Measurements from ENCODE around the gene ATXN7. TPM values are rescaled to one million over a fixed set of nuclear protein-coding genes. Genes with fewer than 3 reads are reported as not detected.

The ATXN7 gene
- total RNA-seq, 4 donors from 2014 or later, result 44.8 to 113 (median 51.0) TPM

DNA sequence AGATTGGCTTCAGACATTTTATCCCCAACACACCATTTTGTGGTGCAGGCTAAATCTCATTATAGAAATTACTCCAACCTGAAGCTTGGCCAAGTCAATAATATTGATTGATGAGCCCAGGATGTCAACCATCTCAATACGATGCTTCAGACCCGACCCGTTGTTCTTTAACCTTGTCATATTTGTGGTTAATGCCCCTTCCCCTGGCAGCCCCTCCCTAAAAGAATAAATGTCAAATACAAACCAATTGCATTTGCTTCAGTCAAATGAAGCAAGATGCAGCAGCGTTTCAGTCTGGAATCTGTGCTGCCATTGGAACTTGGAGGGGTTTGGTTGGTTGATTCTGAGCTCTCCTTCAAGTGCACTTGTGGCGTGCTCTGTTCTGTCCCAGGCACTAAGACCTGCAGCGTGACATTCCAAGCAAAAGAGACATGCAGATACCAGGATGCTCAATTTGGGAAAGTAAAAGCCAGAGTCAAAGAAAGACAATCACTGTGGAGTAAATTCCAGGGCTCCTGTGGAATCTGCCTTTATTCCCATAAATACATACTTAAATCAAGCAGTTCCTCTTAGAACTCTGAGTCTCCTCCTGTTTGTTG is 183.4 kb downstream of the ATXN7 start:
- peaks cover under 1% of the 10 kb centered on the region for H3K27me3 ChIP-seq
- in situ Hi-C loops (cut with MboI; ENCODE audit: low pct_ligation_motif_present in 1 of 4, low pct_unique_long_range_greater_than_20kb in 1 of 4, low sequenced_read_pairs in 3 of 4) (loop anchor here in 1 of 4 donors (25.0 kb wide), 1 partner anchor 215 kb away; no protein-coding TSS in a partner anchor), intact Hi-C loops (cut with DNase I; ENCODE audit: low total_unique reads) (no loop called here)
- TF ChIP-seq POLR2A (IDR thresholded peaks at IDR 0.05) (no peak), EP300 (IDR thresholded peaks at IDR 0.05; ENCODE audit: low read depth) (no peak)
- TF ChIP-seq, protein P1, sequence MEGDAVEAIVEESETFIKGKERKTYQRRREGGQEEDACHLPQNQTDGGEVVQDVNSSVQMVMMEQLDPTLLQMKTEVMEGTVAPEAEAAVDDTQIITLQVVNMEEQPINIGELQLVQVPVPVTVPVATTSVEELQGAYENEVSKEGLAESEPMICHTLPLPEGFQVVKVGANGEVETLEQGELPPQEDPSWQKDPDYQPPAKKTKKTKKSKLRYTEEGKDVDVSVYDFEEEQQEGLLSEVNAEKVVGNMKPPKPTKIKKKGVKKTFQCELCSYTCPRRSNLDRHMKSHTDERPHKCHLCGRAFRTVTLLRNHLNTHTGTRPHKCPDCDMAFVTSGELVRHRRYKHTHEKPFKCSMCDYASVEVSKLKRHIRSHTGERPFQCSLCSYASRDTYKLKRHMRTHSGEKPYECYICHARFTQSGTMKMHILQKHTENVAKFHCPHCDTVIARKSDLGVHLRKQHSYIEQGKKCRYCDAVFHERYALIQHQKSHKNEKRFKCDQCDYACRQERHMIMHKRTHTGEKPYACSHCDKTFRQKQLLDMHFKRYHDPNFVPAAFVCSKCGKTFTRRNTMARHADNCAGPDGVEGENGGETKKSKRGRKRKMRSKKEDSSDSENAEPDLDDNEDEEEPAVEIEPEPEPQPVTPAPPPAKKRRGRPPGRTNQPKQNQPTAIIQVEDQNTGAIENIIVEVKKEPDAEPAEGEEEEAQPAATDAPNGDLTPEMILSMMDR (IDR thresholded peaks at IDR 0.05), result no peak
- H3K4me3 ChIP-seq, result no peak overlapping the region
- no peaks in the 10 kb centered on the region for H3K9me3 ChIP-seq
- no peak for DNase-seq
- no peaks in the 10 kb centered on the region for H3K36me3 ChIP-seq
- no peak overlapping the region for H3K27ac ChIP-seq
- H3K4me1 ChIP-seq, result no peaks in the 10 kb centered on the region
- WGBS, 2 donors (ENCODE audit: low coverage in 1 of 2), result 50 to 70% methylated on average over 6 of the region's 6 CpGs

DNA sequence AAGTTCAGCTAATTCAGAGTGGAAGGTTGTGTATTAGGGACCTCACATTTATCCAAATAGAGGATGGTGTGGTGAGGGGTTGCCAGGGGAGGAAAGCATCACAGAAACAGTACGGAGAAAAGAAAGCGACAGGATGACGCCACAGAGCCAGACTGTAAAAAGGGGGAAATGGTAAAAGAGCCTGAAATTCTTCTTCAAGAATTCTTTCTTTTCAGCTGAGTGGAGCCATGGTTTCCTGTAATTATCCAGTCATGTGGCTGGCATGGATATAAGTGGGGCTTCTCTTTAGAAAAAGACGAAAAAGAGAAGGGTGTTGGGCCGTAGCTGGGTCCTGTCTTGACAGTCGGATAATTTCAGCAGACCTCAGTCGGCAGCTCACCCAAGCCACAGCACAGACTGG is 184.1 kb downstream of the ATXN7 start:
- H3K36me3 ChIP-seq, result no peaks in the 10 kb centered on the region
- no peaks in the 10 kb centered on the region for H3K27me3 ChIP-seq
- TF ChIP-seq POLR2A (IDR thresholded peaks at IDR 0.05) (no peak), POLR2AphosphoS5 (IDR thresholded peaks at IDR 0.05) (no peak), EP300 (IDR thresholded peaks at IDR 0.05; ENCODE audit: low read depth) (no peak)
- TF ChIP-seq, protein P1 (IDR thresholded peaks at IDR 0.05), result no peak
- in situ Hi-C loops (cut with MboI; ENCODE audit: low pct_ligation_motif_present in 1 of 4, low pct_unique_long_range_greater_than_20kb in 1 of 4, low sequenced_read_pairs in 3 of 4), result loop anchor here in 1 of 4 donors (25.0 kb wide), 1 partner anchor 215 kb away; no protein-coding TSS in a partner anchor
- intact Hi-C loops (cut with DNase I; ENCODE audit: low total_unique reads), result no loop called here
- no peak for DNase-seq
- H3K9me3 ChIP-seq, result no peaks in the 10 kb centered on the region
- H3K4me1 ChIP-seq, result no peaks in the 10 kb centered on the region
- no peak overlapping the region for H3K27ac ChIP-seq
- 81 to 83% methylated on average over 6 to 7 of the region's 7 CpGs for WGBS, 2 donors (ENCODE audit: low coverage in 1 of 2)
- no peak overlapping the region for H3K4me3 ChIP-seq

- in situ Hi-C loops (cut with MboI; ENCODE audit: low pct_ligation_motif_present in 1 of 4, low pct_unique_long_range_greater_than_20kb in 1 of 4, low sequenced_read_pairs in 3 of 4), result loop anchor here in 1 of 4 donors (25.0 kb wide), 1 partner anchor 214 kb away; no protein-coding TSS in a partner anchor
- Histone ChIP-seq H3K36me3 (no peaks in the 10 kb centered on the region), H3K27me3 (no peaks in the 10 kb centered on the region), H3K27ac (no peak overlapping the region), H3K4me3 (no peak overlapping the region), H3K4me1 (no peaks in the 10 kb centered on the region), H3K9me3 (no peaks in the 10 kb centered on the region)
- intact Hi-C loops (cut with DNase I; ENCODE audit: low total_unique reads), result no loop called here
- TF ChIP-seq EP300 (IDR thresholded peaks at IDR 0.05; ENCODE audit: low read depth) (no peak), POLR2A (IDR thresholded peaks at IDR 0.05) (no peak), POLR2AphosphoS5 (IDR thresholded peaks at IDR 0.05) (no peak)
- TF ChIP-seq, protein P1 (IDR thresholded peaks at IDR 0.05), result no peak
- DNase-seq, result no peak
- 25 to 47% methylated on average over 2 to 3 of the region's 3 CpGs for WGBS, 2 donors (ENCODE audit: low coverage in 1 of 2)
Measured at GRCh38 chr3:64048631-64049061, 185.0 kb downstream of the ATXN7 start.

GRCh38 chr3:64049136-64049535 is 185.5 kb downstream of the ATXN7 start:
- in situ Hi-C loops (cut with MboI; ENCODE audit: low pct_ligation_motif_present in 1 of 4, low pct_unique_long_range_greater_than_20kb in 1 of 4, low sequenced_read_pairs in 3 of 4), result loop anchor here in 1 of 4 donors (25.0 kb wide), 1 partner anchor 213 kb away; no protein-coding TSS in a partner anchor

More at GRCh38 chr3:64049136-64049535, 185.5 kb downstream of the ATXN7 start:
- Histone ChIP-seq H3K9me3 (no peaks in the 10 kb centered on the region), H3K27me3 (no peaks in the 10 kb centered on the region), H3K27ac (no peak overlapping the region), H3K36me3 (no peaks in the 10 kb centered on the region), H3K4me3 (no peak overlapping the region), H3K4me1 (no peaks in the 10 kb centered on the region)
- no peak for DNase-seq
- 70 to 84% methylated on average over 3 of the region's 3 CpGs for WGBS, 2 donors (ENCODE audit: low coverage in 1 of 2)
- intact Hi-C loops (cut with DNase I; ENCODE audit: low total_unique reads), result no loop called here
- TF ChIP-seq POLR2A (IDR thresholded peaks at IDR 0.05), result no peak
- TF ChIP-seq EP300 (IDR thresholded peaks at IDR 0.05; ENCODE audit: low read depth), result no peak
- TF ChIP-seq, protein P1 (IDR thresholded peaks at IDR 0.05), result no peak
- TF ChIP-seq POLR2AphosphoS5 (IDR thresholded peaks at IDR 0.05), result no peak
